GM12891 (cell line): ENCODE measurements around the gene LCP1.

Experiments used
- PAX5 ChIP-seq: IDR thresholded peaks from 2 replicates; pipeline ENCODE4 v1.6.1; 2011; ENCODE audit warnings: low read length, moderate library complexity, mild to moderate bottlenecking; ENCODE audit not compliant: insufficient read depth, severe bottlenecking
- POLR2A ChIP-seq: IDR thresholded peaks from 2 replicates; pipeline ENCODE4 v1.6.1; 2011; ENCODE audit warnings: low read depth, low read length, control low read depth
- POLR2AphosphoS5 ChIP-seq: IDR thresholded peaks from 2 replicates; pipeline ENCODE4 v1.6.1; 2011; ENCODE audit warnings: low read depth, low read length, control low read depth
- POU2F2 ChIP-seq: IDR thresholded peaks from 2 replicates; pipeline ENCODE4 v1.6.1; 2011; ENCODE audit warnings: low read depth, mild to moderate bottlenecking, control low read depth, low read length, moderate library complexity
- SPI1 ChIP-seq: IDR thresholded peaks from 2 replicates; pipeline ENCODE4 v1.6.1; 2011; ENCODE audit warnings: low read depth, low read length, control low read depth
- TAF1 ChIP-seq: IDR thresholded peaks from 2 replicates; pipeline ENCODE4 v1.6.1; 2011; ENCODE audit warnings: low read depth, low read length, control low read depth

- TF ChIP-seq POLR2AphosphoS5 (peak; percentile 43; the same call in 1 of the 2 replicates), SPI1 (no peak), TAF1 (no peak), POLR2A (no peak), PAX5 (no peak), POU2F2 (no peak)
These were observed 9.4 kb downstream of the LCP1 start for GRCh38 chr13:46172531-46172991.
